MM.1S (cell line): ENCODE measurements around the gene ALDH16A1.

Source experiments
- CTCF ChIP-seq: fragments of 300-600 bp; sonication (generic); IDR thresholded peaks from 2 replicates; pipeline ENCODE4 v1.5.1; 2016; ENCODE audit warnings: antibody characterized with exemption, low read length, mixed read lengths
- EZH2 ChIP-seq: fragments of 300-600 bp; sonication (generic); optimal IDR thresholded peaks from 2 replicates; pipeline ENCODE3; 2017; ENCODE audit warnings: low read depth, mild to moderate bottlenecking, antibody characterized with exemption, low read length, mixed read lengths

DNA sequence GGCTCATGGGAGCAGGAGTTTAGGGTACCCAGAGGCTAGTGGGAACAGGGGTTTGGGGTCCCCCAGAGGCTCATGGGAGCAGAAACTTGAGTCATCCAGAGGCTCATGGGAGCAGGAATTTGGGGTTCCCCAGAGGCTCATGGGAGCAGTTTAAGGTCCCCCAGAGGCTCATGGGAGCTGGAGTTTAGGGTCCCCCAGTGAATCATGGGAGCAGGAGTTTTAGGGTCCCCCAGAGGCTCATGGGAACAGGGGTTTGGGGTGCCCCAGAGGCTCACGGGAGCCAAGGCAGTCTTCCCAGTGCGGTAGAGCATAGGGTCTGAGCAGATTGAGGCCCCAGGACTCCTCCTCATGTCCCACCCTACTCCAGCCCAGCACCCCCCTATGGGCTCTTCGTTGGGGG, 12.3 kb downstream of the ALDH16A1 start:
- TF ChIP-seq CTCF: no peak
- TF ChIP-seq EZH2: no peak
